Measurements from ENCODE around the gene TAS2R1.

The TAS2R1 gene

DNA sequence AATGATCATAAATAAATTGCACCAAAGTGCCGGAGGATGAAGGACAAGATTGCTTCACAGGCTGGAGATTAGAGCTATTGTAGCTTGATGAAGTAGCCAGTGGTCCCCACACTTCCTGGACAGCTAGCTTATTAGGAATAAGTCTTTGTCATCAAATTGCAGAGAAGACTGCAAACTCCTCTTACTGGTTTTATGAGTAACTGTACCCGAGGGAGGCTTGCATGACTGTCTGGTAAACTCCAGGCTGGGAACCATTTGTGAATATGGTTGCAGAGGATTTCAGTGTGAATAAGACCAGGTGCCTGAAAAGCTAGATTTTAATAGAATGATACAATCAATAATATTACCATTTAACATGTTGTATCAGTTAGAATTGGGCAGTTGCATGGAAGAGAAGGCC is 47.7 kb downstream of the TAS2R1 start:
- DNase-seq, result no peak

Data from T-helper 1 cell (primary cell).